ENCODE data around the gene WNK1. TPM values are rescaled to one million over a fixed set of nuclear protein-coding genes. Genes with fewer than 3 reads are reported as not detected.
"Not testable (repeated sequence)": the region's sequence is repeated elsewhere in the genome, so short reads cannot be mapped to it uniquely, and the experiment has no call there.

Gene WNK1
- total RNA-seq, 1 donor from 2014 or later, result 160 TPM

DNA sequence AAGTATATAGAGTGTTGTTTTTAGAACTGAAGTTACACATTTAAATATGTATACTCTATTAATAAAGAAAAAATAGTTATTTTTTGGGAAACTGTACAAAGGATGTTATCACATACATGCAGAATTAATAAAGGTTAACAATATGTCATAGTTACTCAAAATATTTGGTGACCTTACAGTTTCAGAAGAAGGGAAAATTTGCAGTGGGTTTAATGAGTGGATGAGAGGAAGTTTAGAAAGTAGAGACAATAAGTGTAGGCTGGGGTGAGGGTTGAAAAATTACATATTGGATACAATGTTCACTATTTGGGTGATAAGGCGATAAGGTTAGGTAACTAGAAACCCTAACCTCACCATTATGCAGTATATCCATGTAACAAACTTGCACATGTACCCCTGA lies 13.5 kb downstream of the WNK1 start:
- no peaks in the 10 kb centered on the region for H3K36me3 Mint-ChIP-seq (ENCODE audit: low read depth, unreplicated experiment)
- no peak overlapping the region for H3K27ac Mint-ChIP-seq (ENCODE audit: unreplicated experiment)

DNA sequence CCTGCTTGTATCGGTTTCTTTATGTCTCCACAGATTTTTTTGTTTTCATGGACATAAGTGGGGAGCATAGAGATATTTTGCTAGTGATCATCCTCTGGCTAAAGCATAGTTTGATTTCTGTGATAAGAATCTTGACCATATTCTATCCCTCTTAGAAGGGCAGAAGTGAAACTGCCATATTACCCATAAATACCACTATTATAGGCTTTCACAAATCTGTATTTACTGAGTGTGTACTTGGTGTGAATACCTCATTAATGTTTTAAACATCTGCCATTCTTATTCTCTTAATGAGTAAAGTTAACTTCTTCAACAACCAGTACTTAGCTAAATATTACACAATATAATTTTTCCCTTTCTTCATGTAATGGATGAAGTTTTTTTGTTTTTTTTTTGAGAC lies 16.1 kb downstream of the WNK1 start:
- no peaks in the 10 kb centered on the region for H3K36me3 Mint-ChIP-seq (ENCODE audit: low read depth, unreplicated experiment)

More for the DNA sequence above, 13.5 kb downstream of the WNK1 start:
- DNase-seq (ENCODE audit: low spot score), result no peak
- TF ChIP-seq, protein P1, sequence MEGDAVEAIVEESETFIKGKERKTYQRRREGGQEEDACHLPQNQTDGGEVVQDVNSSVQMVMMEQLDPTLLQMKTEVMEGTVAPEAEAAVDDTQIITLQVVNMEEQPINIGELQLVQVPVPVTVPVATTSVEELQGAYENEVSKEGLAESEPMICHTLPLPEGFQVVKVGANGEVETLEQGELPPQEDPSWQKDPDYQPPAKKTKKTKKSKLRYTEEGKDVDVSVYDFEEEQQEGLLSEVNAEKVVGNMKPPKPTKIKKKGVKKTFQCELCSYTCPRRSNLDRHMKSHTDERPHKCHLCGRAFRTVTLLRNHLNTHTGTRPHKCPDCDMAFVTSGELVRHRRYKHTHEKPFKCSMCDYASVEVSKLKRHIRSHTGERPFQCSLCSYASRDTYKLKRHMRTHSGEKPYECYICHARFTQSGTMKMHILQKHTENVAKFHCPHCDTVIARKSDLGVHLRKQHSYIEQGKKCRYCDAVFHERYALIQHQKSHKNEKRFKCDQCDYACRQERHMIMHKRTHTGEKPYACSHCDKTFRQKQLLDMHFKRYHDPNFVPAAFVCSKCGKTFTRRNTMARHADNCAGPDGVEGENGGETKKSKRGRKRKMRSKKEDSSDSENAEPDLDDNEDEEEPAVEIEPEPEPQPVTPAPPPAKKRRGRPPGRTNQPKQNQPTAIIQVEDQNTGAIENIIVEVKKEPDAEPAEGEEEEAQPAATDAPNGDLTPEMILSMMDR (IDR thresholded peaks at IDR 0.05; ENCODE audit: unreplicated experiment), result no peak
- H3K27me3 Mint-ChIP-seq (ENCODE audit: unreplicated experiment), result peaks cover 1% of the 10 kb centered on the region
- H3K4me3 Mint-ChIP-seq (ENCODE audit: unreplicated experiment), result no peak overlapping the region
- H3K4me1 Mint-ChIP-seq (ENCODE audit: unreplicated experiment), result no peaks in the 10 kb centered on the region
- no peaks in the 10 kb centered on the region for H3K9me3 Mint-ChIP-seq (ENCODE audit: unreplicated experiment)

DNA sequence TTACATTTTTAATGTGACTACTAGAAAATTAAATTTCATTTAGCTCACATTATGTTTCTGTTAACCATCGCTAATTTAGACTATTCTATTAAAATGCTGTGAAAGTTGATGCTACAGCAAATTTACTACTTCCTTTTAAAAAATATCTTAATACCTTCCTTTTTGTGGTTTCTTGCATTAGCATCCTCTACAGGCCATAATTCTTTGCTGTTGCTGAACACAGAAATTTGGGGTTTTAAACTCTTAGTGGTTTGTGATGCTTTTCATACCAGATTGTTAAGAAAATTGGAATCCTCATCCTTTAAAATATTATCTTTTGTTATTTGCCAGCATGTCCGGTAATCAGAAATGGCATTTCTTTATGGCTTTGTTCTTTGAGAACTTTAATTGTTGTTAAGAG lies 18.1 kb downstream of the WNK1 start:
- DNase-seq (ENCODE audit: low spot score), result no peak
- no peaks in the 10 kb centered on the region for H3K9me3 Mint-ChIP-seq (ENCODE audit: unreplicated experiment)
- H3K4me1 Mint-ChIP-seq (ENCODE audit: unreplicated experiment), result peaks cover 9% of the 10 kb centered on the region
- no peak overlapping the region for H3K4me3 Mint-ChIP-seq (ENCODE audit: unreplicated experiment)
- no peaks in the 10 kb centered on the region for H3K27me3 Mint-ChIP-seq (ENCODE audit: unreplicated experiment)
- H3K36me3 Mint-ChIP-seq (ENCODE audit: low read depth, unreplicated experiment), result no peaks in the 10 kb centered on the region
- TF ChIP-seq, protein P1 (IDR thresholded peaks at IDR 0.05; ENCODE audit: unreplicated experiment), result no peak
- no peak overlapping the region for H3K27ac Mint-ChIP-seq (ENCODE audit: unreplicated experiment)

More for the DNA sequence above, 16.1 kb downstream of the WNK1 start:
- DNase-seq (ENCODE audit: low spot score), result no peak
- Mint-ChIP-seq H3K4me3 (ENCODE audit: unreplicated experiment) (no peak overlapping the region), H3K9me3 (ENCODE audit: unreplicated experiment) (no peaks in the 10 kb centered on the region), H3K27ac (ENCODE audit: unreplicated experiment) (no peak overlapping the region), H3K27me3 (ENCODE audit: unreplicated experiment) (no peaks in the 10 kb centered on the region), H3K4me1 (ENCODE audit: unreplicated experiment) (peaks cover 2% of the 10 kb centered on the region)
- TF ChIP-seq, protein P1 (IDR thresholded peaks at IDR 0.05; ENCODE audit: unreplicated experiment), result no peak

DNA sequence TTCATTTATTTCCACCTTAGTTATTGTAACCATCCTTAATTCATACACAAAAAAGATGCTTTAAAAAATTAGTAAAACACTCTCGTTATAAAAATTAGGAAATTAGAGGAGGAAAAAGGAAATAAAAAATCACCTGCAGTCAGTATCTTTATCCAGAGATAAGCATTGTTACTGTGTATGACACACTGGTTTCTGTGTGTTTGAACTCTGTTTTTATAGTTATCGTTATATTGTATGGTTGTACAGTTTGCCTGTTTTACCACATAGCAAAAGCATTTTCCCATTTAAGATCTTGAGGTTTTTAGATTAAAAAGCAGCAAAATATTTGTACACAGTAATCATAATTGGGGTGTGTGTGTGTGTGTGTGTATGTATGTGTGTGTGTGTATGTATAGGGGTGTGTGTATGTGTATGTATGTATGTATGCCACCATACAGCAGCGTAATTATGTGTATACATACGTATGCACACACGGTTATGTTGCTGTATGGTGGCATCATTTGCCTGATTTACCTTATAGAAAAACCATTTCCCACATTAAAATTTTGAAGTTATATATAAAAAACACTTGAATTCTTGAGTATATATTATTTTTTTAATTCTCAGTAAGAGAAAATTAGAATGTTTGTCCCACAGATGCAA lies 19.8 kb downstream of the WNK1 start:
- Mint-ChIP-seq H3K4me3 (ENCODE audit: unreplicated experiment) (no peak overlapping the region), H3K27ac (ENCODE audit: unreplicated experiment) (no peak overlapping the region), H3K9me3 (ENCODE audit: unreplicated experiment) (no peaks in the 10 kb centered on the region), H3K4me1 (ENCODE audit: unreplicated experiment) (peaks cover 9% of the 10 kb centered on the region), H3K27me3 (ENCODE audit: unreplicated experiment) (no peaks in the 10 kb centered on the region), H3K36me3 (ENCODE audit: low read depth, unreplicated experiment) (no peaks in the 10 kb centered on the region)
- TF ChIP-seq, protein P1 (IDR thresholded peaks at IDR 0.05; ENCODE audit: unreplicated experiment), result no peak
- no peak for DNase-seq (ENCODE audit: low spot score)

DNA sequence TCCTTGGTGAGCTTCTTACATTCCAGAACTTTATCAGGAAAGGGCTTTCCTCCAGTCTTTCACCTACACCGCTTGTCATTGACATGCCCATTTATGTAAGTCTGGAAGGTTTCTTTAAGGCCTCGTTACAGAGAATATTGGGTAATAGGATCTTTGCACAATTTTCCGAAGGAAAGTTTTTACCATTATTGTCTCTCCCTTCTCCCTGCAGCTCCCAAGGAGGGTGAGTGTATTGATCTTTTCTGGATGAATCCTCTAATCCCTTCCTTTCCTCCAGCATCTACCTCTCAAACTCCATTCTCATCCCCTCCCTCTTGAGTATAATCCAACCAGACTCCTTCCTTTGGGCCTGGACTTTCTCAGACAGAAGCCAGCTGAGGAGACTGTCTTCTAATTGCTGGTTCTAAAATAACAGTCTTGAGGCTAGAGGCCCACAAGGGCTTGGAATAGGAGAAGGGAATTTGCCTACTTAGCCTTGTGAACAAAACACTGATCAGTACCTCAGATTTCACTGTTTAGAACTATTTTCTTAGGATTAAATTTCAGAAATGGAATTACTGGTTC lies 21.8 kb downstream of the WNK1 start:
- Mint-ChIP-seq H3K4me1 (ENCODE audit: unreplicated experiment) (peaks cover 9% of the 10 kb centered on the region), H3K36me3 (ENCODE audit: low read depth, unreplicated experiment) (no peaks in the 10 kb centered on the region), H3K4me3 (ENCODE audit: unreplicated experiment) (no peak overlapping the region), H3K27me3 (ENCODE audit: unreplicated experiment) (no peaks in the 10 kb centered on the region), H3K9me3 (ENCODE audit: unreplicated experiment) (no peaks in the 10 kb centered on the region), H3K27ac (ENCODE audit: unreplicated experiment) (peak overlapping the region; percentile 16)
- no peak for DNase-seq (ENCODE audit: low spot score)
- TF ChIP-seq, protein P1 (IDR thresholded peaks at IDR 0.05; ENCODE audit: unreplicated experiment), result no peak

DNA sequence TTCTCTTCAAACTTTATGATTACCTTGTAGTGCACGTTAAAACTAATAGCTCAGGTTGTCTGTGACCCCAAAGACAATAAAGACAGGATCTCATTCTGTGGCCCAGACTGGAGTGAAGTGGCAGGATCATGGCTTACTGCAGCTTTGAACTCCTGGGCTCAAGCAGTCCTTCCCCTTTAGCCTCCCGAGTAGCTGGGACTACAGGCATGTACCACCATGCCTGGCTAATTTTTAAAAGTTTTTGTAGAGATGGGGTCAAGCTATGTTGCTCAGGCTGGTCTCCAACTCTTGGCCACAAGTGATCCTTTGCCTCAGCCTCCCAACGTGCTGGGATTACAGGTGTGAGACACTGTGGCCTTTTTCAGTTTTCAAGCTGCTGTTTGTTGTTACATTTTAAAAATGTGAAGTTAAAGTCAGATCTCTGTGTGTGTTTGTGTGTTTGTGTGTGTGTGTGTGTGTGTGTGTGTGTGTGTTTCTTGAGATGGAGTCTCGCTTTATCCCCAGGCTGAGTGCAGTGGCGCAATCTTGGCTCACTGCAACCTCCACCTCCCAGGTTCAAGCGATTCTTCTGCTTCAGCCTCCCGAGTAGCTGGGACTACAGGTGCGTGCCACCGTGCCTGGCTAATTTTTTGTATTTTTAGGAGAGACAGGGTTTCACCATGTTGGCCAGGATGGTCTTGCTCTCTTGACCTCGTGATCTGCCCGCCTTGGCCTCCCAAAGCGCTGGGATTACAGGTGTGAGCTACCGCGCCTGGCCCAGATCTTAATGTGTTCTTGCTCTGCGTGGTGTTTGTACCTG lies 23.8 kb downstream of the WNK1 start:
- not testable (repeated sequence) for H3K36me3 Mint-ChIP-seq (ENCODE audit: low read depth, unreplicated experiment); H3K9me3 Mint-ChIP-seq (ENCODE audit: unreplicated experiment); H3K4me3 Mint-ChIP-seq (ENCODE audit: unreplicated experiment); H3K27ac Mint-ChIP-seq (ENCODE audit: unreplicated experiment); DNase-seq (ENCODE audit: low spot score); H3K27me3 Mint-ChIP-seq (ENCODE audit: unreplicated experiment)
- H3K4me1 Mint-ChIP-seq (ENCODE audit: unreplicated experiment), result peaks cover 22% of the 10 kb centered on the region

DNA sequence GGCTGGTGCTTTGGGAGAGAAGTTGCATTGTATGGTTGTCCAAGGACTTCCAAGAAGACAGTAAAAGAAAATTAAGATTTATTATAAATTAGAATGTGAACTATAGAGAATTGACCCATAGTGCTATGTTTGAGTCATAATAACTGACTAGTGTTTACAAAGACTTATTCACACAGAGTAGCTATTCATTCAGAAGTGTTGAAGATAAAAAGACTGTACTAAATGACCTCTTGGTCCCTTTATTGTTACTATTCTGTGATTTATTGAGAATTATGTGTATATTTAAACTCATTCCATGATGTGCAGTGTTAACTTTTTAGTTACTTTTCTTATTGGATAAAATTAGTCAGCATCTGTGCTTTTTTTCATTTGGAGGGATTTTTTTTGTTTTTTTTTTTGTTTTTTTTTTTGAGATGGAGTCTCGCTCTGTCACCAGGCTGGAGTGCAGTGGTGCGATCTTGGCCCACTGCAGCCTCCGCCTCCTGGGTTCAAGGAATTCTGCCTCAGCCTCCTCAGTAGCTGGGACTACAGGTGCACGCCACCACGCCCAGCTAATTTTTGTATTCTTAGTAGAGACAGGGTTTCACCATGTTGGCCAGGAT lies 24.5 kb downstream of the WNK1 start:
- not testable (repeated sequence) for H3K36me3 Mint-ChIP-seq (ENCODE audit: low read depth, unreplicated experiment); H3K27ac Mint-ChIP-seq (ENCODE audit: unreplicated experiment); H3K27me3 Mint-ChIP-seq (ENCODE audit: unreplicated experiment); DNase-seq (ENCODE audit: low spot score); H3K4me3 Mint-ChIP-seq (ENCODE audit: unreplicated experiment); H3K9me3 Mint-ChIP-seq (ENCODE audit: unreplicated experiment)
- H3K4me1 Mint-ChIP-seq (ENCODE audit: unreplicated experiment), result peaks cover 22% of the 10 kb centered on the region

All from endothelial cell (in vitro differentiated cells).